Measurements from ENCODE around the gene NFYC. TPM values are rescaled to one million over a fixed set of nuclear protein-coding genes. Genes with fewer than 3 reads are reported as not detected.
"Not testable (repeated sequence)": the region's sequence is repeated elsewhere in the genome, so short reads cannot be mapped to it uniquely, and the experiment has no call there.

Gene NFYC
- total RNA-seq, 4 donors from 2014 or later: 30.3 to 36.3 (median 33.3) TPM

- peaks cover 0 to 51% (median 6%) of the 10 kb centered on the region in 4 donors for H3K4me1 ChIP-seq
- no peak for DNase-seq (ENCODE audit: low spot score in 2 of 2)
- H3K9me3 ChIP-seq: no peaks in the 10 kb centered on the region
- no peaks in the 10 kb centered on the region for H3K36me3 ChIP-seq
- H3K27ac ChIP-seq: no peak overlapping the region
- WGBS, 2 donors: 80 to 84% methylated on average over 3 of the region's 3 CpGs
- H3K4me3 ChIP-seq: no peak overlapping the region
- TF ChIP-seq EP300 (IDR thresholded peaks at IDR 0.05): no peak
- TF ChIP-seq CTCF (IDR thresholded peaks at IDR 0.05): no peak
- TF ChIP-seq POLR2A (IDR thresholded peaks at IDR 0.05): no peak
- H3K27me3 ChIP-seq: no peaks in the 10 kb centered on the region
These were observed 31.1 kb downstream of the NFYC start for GRCh38 chr1:40722622-40723021.

- H3K36me3 ChIP-seq: no peaks in the 10 kb centered on the region
- H3K4me1 ChIP-seq: peaks cover 0 to 44% (median 6%) of the 10 kb centered on the region in 4 donors
- TF ChIP-seq CTCF (IDR thresholded peaks at IDR 0.05) (no peak), EP300 (IDR thresholded peaks at IDR 0.05) (no peak), POLR2A (IDR thresholded peaks at IDR 0.05) (no peak)
- no peak for DNase-seq (ENCODE audit: low spot score in 2 of 2)
- 77 to 80% methylated on average over 8 of the region's 8 CpGs for WGBS, 2 donors
- no peak overlapping the region for H3K27ac ChIP-seq
- H3K27me3 ChIP-seq: no peaks in the 10 kb centered on the region
- H3K4me3 ChIP-seq: no peak overlapping the region
- H3K9me3 ChIP-seq: no peaks in the 10 kb centered on the region
These were observed 31.9 kb downstream of the NFYC start for GRCh38 chr1:40723196-40723955.

- H3K4me1 ChIP-seq: peaks cover 0 to 36% (median 8%) of the 10 kb centered on the region in 4 donors
- WGBS, 2 donors: 97% methylated on average over 9 of the region's 9 CpGs
These were observed 36.2 kb downstream of the NFYC start for GRCh38 chr1:40727662-40728061.

GRCh38 chr1:40729316-40729862, 37.9 kb downstream of the NFYC start:
- not testable (repeated sequence) for H3K9me3 ChIP-seq
- 98 to 99% methylated on average over 5 of the region's 5 CpGs for WGBS, 2 donors
- peaks cover 0 to 19% (median 6%) of the 10 kb centered on the region in 4 donors for H3K4me1 ChIP-seq

More at GRCh38 chr1:40727662-40728061, 36.2 kb downstream of the NFYC start:
- not testable (repeated sequence) for H3K27me3 ChIP-seq; H3K27ac ChIP-seq; DNase-seq (ENCODE audit: low spot score in 2 of 2); H3K4me3 ChIP-seq; H3K36me3 ChIP-seq; H3K9me3 ChIP-seq

GRCh38 chr1:40732756-40733301, 41.3 kb downstream of the NFYC start:
- DNase-seq (ENCODE audit: low spot score in 2 of 2): no peak
- no peaks in the 10 kb centered on the region for H3K36me3 ChIP-seq
- peaks cover 0 to 7% (median 0%) of the 10 kb centered on the region in 4 donors for H3K9me3 ChIP-seq
- H3K27me3 ChIP-seq: no peaks in the 10 kb centered on the region
- 87 to 90% methylated on average over 2 of the region's 2 CpGs for WGBS, 2 donors
- TF ChIP-seq POLR2A (IDR thresholded peaks at IDR 0.05): no peak
- no peak for TF ChIP-seq CTCF (IDR thresholded peaks at IDR 0.05)
- no peak for TF ChIP-seq EP300 (IDR thresholded peaks at IDR 0.05)
- no peak overlapping the region for H3K4me3 ChIP-seq
- no peak overlapping the region for H3K27ac ChIP-seq
- H3K4me1 ChIP-seq: peaks cover 0 to 5% (median 2%) of the 10 kb centered on the region in 4 donors

More at GRCh38 chr1:40729316-40729862, 37.9 kb downstream of the NFYC start:
- not testable (repeated sequence) for H3K4me3 ChIP-seq; H3K27ac ChIP-seq; H3K27me3 ChIP-seq; DNase-seq (ENCODE audit: low spot score in 2 of 2); H3K36me3 ChIP-seq
